IgD-negative memory B cell (primary cell): ENCODE measurements around the gene ZNF699. TPM values are rescaled to one million over a fixed set of nuclear protein-coding genes. Genes with fewer than 3 reads are reported as not detected.
"Not testable (repeated sequence)": the region's sequence is repeated elsewhere in the genome, so short reads cannot be mapped to it uniquely, and the experiment has no call there.

Experiments
- H3K27ac Mint-ChIP-seq, 3 donors: one replicate each; pipeline ENCODE4 v1.8.0; 2020 to 2022; ENCODE audit warnings: mild to moderate bottlenecking in 3 of 3, mixed read lengths in 3 of 3, moderate library complexity in 1 of 3
- H3K27me3 Mint-ChIP-seq: one replicate; pipeline ENCODE4 v1.8.0; 2021; ENCODE audit warnings: mixed read lengths
- H3K36me3 Mint-ChIP-seq: one replicate; pipeline ENCODE4 v1.8.0; 2020; ENCODE audit warnings: mild to moderate bottlenecking, mixed read lengths
- H3K4me1 Mint-ChIP-seq, 3 donors: one replicate each; pipeline ENCODE4 v1.8.0; 2020 to 2022; ENCODE audit warnings: mixed read lengths in 3 of 3, mild to moderate bottlenecking in 1 of 3
- H3K4me3 Mint-ChIP-seq, 4 donors: one replicate each; pipeline ENCODE4 v1.8.0; 2020 to 2022; ENCODE audit warnings: mild to moderate bottlenecking in 4 of 4, mixed read lengths in 4 of 4, moderate library complexity in 3 of 4
- H3K9me3 Mint-ChIP-seq, 3 donors: one replicate each; pipeline ENCODE4 v1.8.0; 2020 to 2021; ENCODE audit warnings: mixed read lengths in 3 of 3, mild to moderate bottlenecking in 1 of 3
- polyA plus RNA-seq: library from polyadenylated mRNA; unstranded; fragments of 300-500 nt; fragmentation: Illumina TruSeq; gene quantifications from one replicate; pipeline ENCODE4 v1.2.3, GENCODE V29; 2021

ZNF699 gene
- polyA plus RNA-seq, result 8.6 TPM

GRCh38 chr19:9309139-9309973 lies at the start of gene ZNF699:
ZNF699 (minus strand) TSS chr19:9309838; CDS start chr19:9305119, 4,719 bp downstream.
- H3K4me3 Mint-ChIP-seq, result peak within 1 kb of the TSS; percentile 93 to 99 (median 97)
- peaks cover 10 to 14% (median 13%) of the 10 kb centered on the region in 3 donors for H3K4me1 Mint-ChIP-seq
- H3K9me3 Mint-ChIP-seq, result peaks cover 10 to 15% (median 14%) of the 10 kb centered on the region in 3 donors
- H3K27me3 Mint-ChIP-seq, result no peaks in the 10 kb centered on the region
- peak within 1 kb of the TSS; percentile 94 to 100 (median 99) for H3K27ac Mint-ChIP-seq
- H3K36me3 Mint-ChIP-seq, result peaks cover 6% of the 10 kb centered on the region

GRCh38 chr19:9354651-9355050 lies 45.0 kb upstream of the ZNF699 start:
- Mint-ChIP-seq H3K36me3 (peaks cover 14% of the 10 kb centered on the region), H3K4me3 (no peak overlapping the region), H3K27me3 (no peaks in the 10 kb centered on the region), H3K27ac (no peak overlapping the region), H3K4me1 (peaks cover 0 to 1% (median 0%) of the 10 kb centered on the region in 3 donors), H3K9me3 (peaks cover 7 to 30% (median 23%) of the 10 kb centered on the region in 3 donors)

- peaks cover 5 to 32% (median 30%) of the 10 kb centered on the region in 3 donors for H3K9me3 Mint-ChIP-seq
- peaks cover 6% of the 10 kb centered on the region for H3K36me3 Mint-ChIP-seq
- H3K4me1 Mint-ChIP-seq, result peaks cover 0 to 1% (median 0%) of the 10 kb centered on the region in 3 donors
- no peak overlapping the region for H3K27ac Mint-ChIP-seq
- H3K27me3 Mint-ChIP-seq, result no peaks in the 10 kb centered on the region
- H3K4me3 Mint-ChIP-seq, result no peak overlapping the region
Measured at GRCh38 chr19:9353011-9353410, 43.4 kb upstream of the ZNF699 start.

DNA sequence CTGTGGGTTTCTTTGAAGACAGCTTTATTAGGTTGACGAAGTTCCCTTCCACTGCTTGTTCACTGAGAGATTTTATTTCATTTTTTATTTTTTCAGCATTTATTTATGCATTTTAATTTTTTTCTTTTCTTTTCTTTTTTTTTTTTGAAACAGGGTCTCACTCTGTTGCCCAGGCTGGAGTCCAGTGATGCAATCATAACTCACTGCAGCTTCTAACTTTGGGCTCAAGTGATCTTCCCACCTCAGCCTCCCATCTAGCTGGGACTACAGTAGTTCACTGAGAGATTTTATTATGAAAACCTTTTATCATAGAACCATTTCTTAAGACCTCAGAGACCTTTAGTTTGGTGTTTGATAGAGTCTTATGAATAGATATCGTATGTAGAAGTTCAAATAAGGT lies 42.9 kb upstream of the ZNF699 start:
- Mint-ChIP-seq H3K27me3 (no peaks in the 10 kb centered on the region), H3K9me3 (peaks cover 5 to 33% (median 28%) of the 10 kb centered on the region in 3 donors), H3K36me3 (peaks cover 2% of the 10 kb centered on the region), H3K27ac (no peak overlapping the region), H3K4me1 (peaks cover 0 to 1% (median 0%) of the 10 kb centered on the region in 3 donors), H3K4me3 (peak overlapping the region in 1 of 4 donors; percentile 17)

DNA sequence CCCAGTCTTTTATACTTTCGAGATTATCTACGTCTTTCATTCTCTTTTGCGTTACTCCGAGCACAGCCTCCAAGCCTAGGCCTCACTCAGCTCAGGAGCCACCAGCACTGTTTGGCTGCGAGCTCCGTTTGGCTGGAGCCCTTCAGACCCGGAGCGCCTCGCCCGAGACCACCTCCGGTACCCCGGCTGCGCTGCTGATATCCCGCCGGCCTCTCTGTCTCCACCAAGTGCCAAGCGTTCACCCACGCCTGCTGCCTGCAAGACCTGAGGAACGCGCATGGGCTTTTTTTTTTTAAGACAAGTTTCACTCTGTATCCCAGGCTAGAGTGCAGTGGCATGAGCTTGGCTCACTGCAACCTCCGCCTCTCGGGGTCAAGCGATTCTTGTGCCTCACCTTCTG lies 39.0 kb upstream of the ZNF699 start:
- no peaks in the 10 kb centered on the region for H3K27me3 Mint-ChIP-seq
- peaks cover 3 to 48% (median 35%) of the 10 kb centered on the region in 3 donors for H3K9me3 Mint-ChIP-seq
- H3K27ac Mint-ChIP-seq, result no peak overlapping the region
- H3K36me3 Mint-ChIP-seq, result peaks cover 9% of the 10 kb centered on the region
- peaks cover 0 to 1% (median 1%) of the 10 kb centered on the region in 3 donors for H3K4me1 Mint-ChIP-seq
- H3K4me3 Mint-ChIP-seq, result no peak overlapping the region

- Mint-ChIP-seq H3K27ac (no peak overlapping the region), H3K9me3 (peaks cover 3 to 52% (median 38%) of the 10 kb centered on the region in 3 donors), H3K27me3 (no peaks in the 10 kb centered on the region), H3K4me1 (peaks cover 0 to 1% (median 1%) of the 10 kb centered on the region in 3 donors), H3K4me3 (no peak overlapping the region), H3K36me3 (peaks cover 12% of the 10 kb centered on the region)
Measured at GRCh38 chr19:9348253-9348652, 38.6 kb upstream of the ZNF699 start.

GRCh38 chr19:9345005-9345404 lies 35.4 kb upstream of the ZNF699 start:
- Mint-ChIP-seq H3K9me3 (peaks cover 10 to 56% (median 50%) of the 10 kb centered on the region in 3 donors), H3K4me3 (no peak overlapping the region), H3K36me3 (peaks cover 30% of the 10 kb centered on the region), H3K27ac (no peak overlapping the region), H3K4me1 (peaks cover 0 to 3% (median 0%) of the 10 kb centered on the region in 3 donors), H3K27me3 (no peaks in the 10 kb centered on the region)

DNA sequence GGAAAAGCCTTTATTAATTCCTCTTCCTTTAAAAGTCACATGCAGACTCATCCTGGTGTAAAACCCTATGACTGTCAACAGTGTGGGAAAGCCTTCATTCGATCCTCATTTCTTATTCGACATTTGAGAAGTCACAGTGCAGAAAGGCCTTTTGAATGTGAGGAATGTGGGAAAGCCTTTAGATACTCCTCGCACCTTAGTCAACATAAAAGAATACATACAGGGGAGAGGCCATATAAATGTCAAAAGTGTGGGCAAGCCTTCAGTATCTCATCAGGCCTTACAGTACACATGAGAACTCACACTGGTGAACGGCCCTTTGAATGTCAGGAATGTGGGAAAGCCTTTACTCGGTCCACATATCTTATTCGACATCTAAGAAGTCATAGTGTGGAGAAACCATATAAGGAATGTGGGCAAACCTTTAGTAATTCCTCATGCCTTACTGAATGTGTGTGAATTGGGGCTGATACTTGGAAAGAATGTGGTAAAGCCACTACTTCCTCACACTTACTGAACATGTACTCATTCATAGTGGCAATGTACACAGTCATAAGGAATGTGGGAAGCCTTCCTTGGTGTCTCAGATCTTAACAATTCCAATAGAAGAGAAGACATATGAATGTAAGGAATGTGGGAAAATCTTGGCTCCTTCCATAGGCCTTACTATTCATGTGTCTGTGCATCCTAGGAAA lies 33.1 kb upstream of the ZNF699 start:
- Mint-ChIP-seq H3K9me3 (peaks cover 18 to 59% (median 58%) of the 10 kb centered on the region in 3 donors), H3K4me3 (no peak overlapping the region), H3K27me3 (no peaks in the 10 kb centered on the region), H3K4me1 (peaks cover 0 to 3% (median 0%) of the 10 kb centered on the region in 3 donors), H3K27ac (no peak overlapping the region), H3K36me3 (peaks cover 49% of the 10 kb centered on the region)

GRCh38 chr19:9329999-9330398 lies 20.4 kb upstream of the ZNF699 start:
- H3K27me3 Mint-ChIP-seq, result no peaks in the 10 kb centered on the region
- H3K27ac Mint-ChIP-seq, result peak overlapping the region in 1 of 3 donors; percentile 17
- no peak overlapping the region for H3K4me3 Mint-ChIP-seq
- peaks cover 8 to 40% (median 29%) of the 10 kb centered on the region in 3 donors for H3K9me3 Mint-ChIP-seq
- peaks cover 46% of the 10 kb centered on the region for H3K36me3 Mint-ChIP-seq
- H3K4me1 Mint-ChIP-seq, result peaks cover 0 to 3% (median 1%) of the 10 kb centered on the region in 3 donors

DNA sequence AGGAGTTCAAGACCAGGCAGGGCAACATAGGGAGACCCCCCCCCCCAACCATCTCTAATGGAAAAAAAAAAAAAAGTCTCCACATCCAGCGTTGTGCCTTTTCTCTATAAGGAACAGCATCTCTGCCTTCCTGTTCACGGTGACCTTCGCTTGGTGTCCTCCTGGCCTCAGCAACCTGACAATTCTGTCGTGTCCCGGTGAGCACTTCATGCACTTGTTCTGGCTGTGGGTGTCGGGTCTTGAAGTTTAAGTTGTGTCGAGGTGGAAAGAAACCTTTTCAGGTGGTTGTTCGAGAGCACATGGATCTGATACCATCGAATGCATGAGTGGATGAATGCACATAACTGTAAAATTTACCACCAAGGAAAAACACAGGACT lies 14.9 kb upstream of the ZNF699 start:
- peaks cover 6 to 11% (median 11%) of the 10 kb centered on the region in 3 donors for H3K4me1 Mint-ChIP-seq
- peak overlapping the region; percentile 31 to 96 (median 93) for H3K27ac Mint-ChIP-seq
- H3K36me3 Mint-ChIP-seq, result peaks cover 23% of the 10 kb centered on the region
- H3K4me3 Mint-ChIP-seq, result peak overlapping the region; percentile 90 to 96 (median 96)
- no peaks in the 10 kb centered on the region for H3K27me3 Mint-ChIP-seq
- peaks cover 5 to 27% (median 27%) of the 10 kb centered on the region in 3 donors for H3K9me3 Mint-ChIP-seq

- peaks cover 5 to 27% (median 27%) of the 10 kb centered on the region in 3 donors for H3K9me3 Mint-ChIP-seq
Measured at GRCh38 chr19:9323919-9324583, 14.4 kb upstream of the ZNF699 start, which contains the start of gene ZNF559. ZNF559 (plus strand) TSS chr19:9324179; CDS start chr19:9338550, 14,371 bp downstream.

GRCh38 chr19:9323557-9323918 lies 13.9 kb upstream of the ZNF699 start:
- Mint-ChIP-seq H3K36me3 (peaks cover 18% of the 10 kb centered on the region), H3K27ac (peak overlapping the region; percentile 92 to 96 (median 93)), H3K4me1 (peaks cover 6 to 11% (median 10%) of the 10 kb centered on the region in 3 donors), H3K27me3 (no peaks in the 10 kb centered on the region), H3K9me3 (peaks cover 6 to 25% (median 22%) of the 10 kb centered on the region in 3 donors), H3K4me3 (peak overlapping the region; percentile 90 to 96 (median 96))

More at GRCh38 chr19:9323919-9324583, 14.4 kb upstream of the ZNF699 start, which contains the start of gene ZNF559:
- Mint-ChIP-seq H3K36me3 (peaks cover 18% of the 10 kb centered on the region), H3K27me3 (no peaks in the 10 kb centered on the region), H3K27ac (peak within 1 kb of the TSS; percentile 92 to 96 (median 93)), H3K4me3 (peak within 1 kb of the TSS; percentile 90 to 96 (median 96)), H3K4me1 (peaks cover 6 to 11% (median 11%) of the 10 kb centered on the region in 3 donors)

DNA sequence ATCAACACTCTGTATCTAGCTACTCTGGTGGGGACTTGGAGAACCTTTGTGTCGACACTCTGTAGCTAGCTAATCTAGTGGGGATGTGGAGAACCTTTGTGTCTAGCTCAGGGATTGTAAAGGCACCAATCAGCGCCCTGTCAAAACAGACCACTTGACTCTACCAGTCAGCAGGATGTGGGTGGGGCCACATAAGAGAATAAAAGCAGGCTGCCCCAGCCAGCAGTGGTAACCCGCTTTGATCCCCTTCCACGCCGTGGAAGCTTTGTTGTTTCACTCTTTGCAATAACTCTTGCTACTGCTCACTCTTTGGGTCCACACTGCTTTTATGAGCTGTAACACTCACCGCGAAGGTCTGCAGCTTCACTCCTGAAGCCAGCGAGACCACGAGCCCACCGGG lies 12.6 kb upstream of the ZNF699 start:
- peak overlapping the region in 2 of 4 donors; percentile 49 to 95 for H3K4me3 Mint-ChIP-seq

GRCh38 chr19:9321756-9322155 lies 12.1 kb upstream of the ZNF699 start:
- not testable (repeated sequence) for H3K27me3 Mint-ChIP-seq, H3K27ac Mint-ChIP-seq, H3K36me3 Mint-ChIP-seq
- Mint-ChIP-seq H3K9me3 (peaks cover 6 to 24% (median 19%) of the 10 kb centered on the region in 3 donors), H3K4me1 (peaks cover 6 to 11% (median 10%) of the 10 kb centered on the region in 3 donors), H3K4me3 (peak overlapping the region in 1 of 4 donors; percentile 95)

More for the DNA sequence above, 12.6 kb upstream of the ZNF699 start:
- peak overlapping the region in 1 of 3 donors; percentile 93 for H3K27ac Mint-ChIP-seq
- peaks cover 6 to 11% (median 10%) of the 10 kb centered on the region in 3 donors for H3K4me1 Mint-ChIP-seq
- H3K36me3 Mint-ChIP-seq, result peaks cover 10% of the 10 kb centered on the region
- H3K27me3 Mint-ChIP-seq, result not testable (repeated sequence)
- H3K9me3 Mint-ChIP-seq, result peaks cover 6 to 24% (median 19%) of the 10 kb centered on the region in 3 donors
